Gastroesophageal sphincter (tissue), 4 donors: ENCODE measurements around the gene CFAP58. TPM values are rescaled to one million over a fixed set of nuclear protein-coding genes. Genes with fewer than 3 reads are reported as not detected.

Source experiments
- ATAC-seq: fragments of 150-250 bp; one replicate; pipeline ENCODE4 v1.9.1; 2016; ENCODE audit warnings: mild to moderate bottlenecking, moderate library complexity
- H3K27ac ChIP-seq, 4 donors: fragments of 200-600 bp; sonication (generic) in 3 of 4; 1 replicate in 3 of 4; 2 replicates in 1 of 4; pipeline ENCODE4 v1.5.1; 2016 to 2019
- H3K27me3 ChIP-seq: fragments of 200-600 bp; sonication (generic); one replicate; pipeline ENCODE4 v1.5.1; 2019
- H3K36me3 ChIP-seq, 2 donors: fragments of 200-600 bp; sonication (generic); one replicate each; pipeline ENCODE4 v1.5.1; 2019; ENCODE audit warnings: control low read depth in 1 of 2
- H3K4me1 ChIP-seq, 3 donors: fragments of 200-600 bp; sonication (generic); 1 replicate in 2 of 3; 2 replicates in 1 of 3; pipeline ENCODE4 v1.5.1; 2016 to 2019; ENCODE audit warnings: control low read depth in 2 of 3
- H3K4me3 ChIP-seq, 2 donors: fragments of 200-600 bp; sonication (generic); one replicate each; pipeline ENCODE4 v1.5.1; 2019; ENCODE audit warnings: mild to moderate bottlenecking in 1 of 2, moderate library complexity in 1 of 2
- H3K9me3 ChIP-seq, 3 donors: fragments of 200-600 bp; sonication (generic); one replicate each; pipeline ENCODE4 v1.5.1; 2017 to 2019; ENCODE audit warnings: control low read depth in 2 of 3
- EP300 ChIP-seq: sonication (generic); formaldehyde crosslinking; IDR thresholded peaks from one replicate; pipeline ENCODE4 v1.6.1; 2017; ENCODE audit warnings: antibody characterized with exemption, mild to moderate bottlenecking
- POLR2A ChIP-seq, 2 donors: fragments of 450-650 bp; IDR thresholded peaks; one replicate each; pipeline ENCODE4 v1.6.1; 2017; ENCODE audit warnings: antibody characterized with exemption in 2 of 2, mild to moderate bottlenecking in 2 of 2, moderate library complexity in 1 of 2
- POLR2AphosphoS5 ChIP-seq: sonication (generic); formaldehyde crosslinking; IDR thresholded peaks from one replicate; pipeline ENCODE4 v1.6.1; 2017; ENCODE audit warnings: antibody characterized with exemption
- WGBS, 2 donors: methylation state at CpG; one replicate each; pipeline ENCODE4 v1.1.5; 2018; ENCODE audit warnings: low coverage in 1 of 2; 5-methylcytosine and 5-hydroxymethylcytosine counted together
- total RNA-seq, 4 donors: library from RNA; depleted of rRNA; stranded (reverse); fragments of >200 nt; gene quantifications; one replicate each; pipeline ENCODE4 v1.1.0, GENCODE V29; 2016
- TF ChIP-seq, protein P1 (sequence below), 4 experiments: fragments of 200-600 bp in 2 of 4; fragments of 450-650 bp in 2 of 4; sonication (generic) in 1 of 4; IDR thresholded peaks; one replicate each; pipeline ENCODE4 v1.5.1; 2017 to 2019; ENCODE audit warnings: antibody characterized with exemption in 4 of 4, mild to moderate bottlenecking in 2 of 4, moderate library complexity in 2 of 4

Gene CFAP58
- total RNA-seq, 4 donors from 2014 or later: 0.27 to 1.6 (median 1.3) TPM

DNA sequence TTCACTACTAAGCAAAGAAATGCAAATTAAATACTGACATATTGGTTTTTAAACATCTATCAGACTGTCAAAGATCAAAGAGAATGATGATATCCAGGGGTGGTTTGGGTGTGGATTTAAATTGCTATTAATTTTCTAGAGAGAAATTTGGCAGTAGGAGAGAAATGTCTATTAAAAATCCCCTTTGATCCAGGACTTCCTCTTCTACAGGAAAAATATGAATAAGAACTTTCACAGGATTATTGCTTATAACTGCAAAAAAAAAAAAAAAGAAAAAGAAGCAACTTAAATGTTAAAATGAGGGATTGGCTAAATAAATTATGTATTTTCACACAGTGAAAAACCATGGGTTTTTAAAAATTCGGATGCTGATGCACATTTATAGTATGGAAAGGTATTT, 21.0 kb downstream of the CFAP58 start:
- no peaks in the 10 kb centered on the region for H3K36me3 ChIP-seq
- no peak overlapping the region for H3K27ac ChIP-seq
- ATAC-seq: no peak
- H3K4me1 ChIP-seq: no peaks in the 10 kb centered on the region
- H3K4me3 ChIP-seq: no peak overlapping the region
- H3K9me3 ChIP-seq: peaks cover 0 to 15% (median 0%) of the 10 kb centered on the region in 3 donors
- no peaks in the 10 kb centered on the region for H3K27me3 ChIP-seq
- TF ChIP-seq, protein P1, sequence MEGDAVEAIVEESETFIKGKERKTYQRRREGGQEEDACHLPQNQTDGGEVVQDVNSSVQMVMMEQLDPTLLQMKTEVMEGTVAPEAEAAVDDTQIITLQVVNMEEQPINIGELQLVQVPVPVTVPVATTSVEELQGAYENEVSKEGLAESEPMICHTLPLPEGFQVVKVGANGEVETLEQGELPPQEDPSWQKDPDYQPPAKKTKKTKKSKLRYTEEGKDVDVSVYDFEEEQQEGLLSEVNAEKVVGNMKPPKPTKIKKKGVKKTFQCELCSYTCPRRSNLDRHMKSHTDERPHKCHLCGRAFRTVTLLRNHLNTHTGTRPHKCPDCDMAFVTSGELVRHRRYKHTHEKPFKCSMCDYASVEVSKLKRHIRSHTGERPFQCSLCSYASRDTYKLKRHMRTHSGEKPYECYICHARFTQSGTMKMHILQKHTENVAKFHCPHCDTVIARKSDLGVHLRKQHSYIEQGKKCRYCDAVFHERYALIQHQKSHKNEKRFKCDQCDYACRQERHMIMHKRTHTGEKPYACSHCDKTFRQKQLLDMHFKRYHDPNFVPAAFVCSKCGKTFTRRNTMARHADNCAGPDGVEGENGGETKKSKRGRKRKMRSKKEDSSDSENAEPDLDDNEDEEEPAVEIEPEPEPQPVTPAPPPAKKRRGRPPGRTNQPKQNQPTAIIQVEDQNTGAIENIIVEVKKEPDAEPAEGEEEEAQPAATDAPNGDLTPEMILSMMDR (IDR thresholded peaks at IDR 0.05): no peak
- TF ChIP-seq POLR2AphosphoS5 (no peak), EP300 (no peak), POLR2A (IDR thresholded peaks at IDR 0.05) (no peak)
- whole genome bisulfite sequencing, 2 donors: 53 to 90% methylated on average over 1 of the region's 1 CpG

DNA sequence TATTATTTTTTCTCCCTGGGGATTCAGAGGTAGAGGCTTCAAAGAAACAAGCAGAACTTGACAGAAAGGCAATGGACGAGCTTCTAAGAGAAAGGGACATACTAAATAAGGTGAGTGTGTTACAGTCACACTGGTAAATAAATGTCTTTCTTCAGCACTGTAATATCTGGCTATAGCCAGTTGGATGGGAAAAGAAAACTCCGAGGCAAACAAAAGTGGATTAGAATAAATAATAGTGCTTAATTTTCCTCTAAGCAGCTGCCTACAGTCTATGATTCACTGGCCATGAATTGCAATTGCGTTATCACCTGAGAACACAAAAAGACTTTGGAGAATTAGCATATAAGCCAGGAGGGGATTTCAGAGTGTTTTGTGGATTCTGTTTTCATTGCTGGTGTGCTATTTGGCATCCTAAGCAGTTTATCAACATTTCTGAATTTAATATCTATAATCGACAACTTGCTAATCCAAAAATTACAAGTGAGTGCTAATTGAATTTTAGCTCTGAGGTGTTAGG, 23.2 kb downstream of the CFAP58 start:
- ATAC-seq: no peak
- H3K4me3 ChIP-seq: no peak overlapping the region
- TF ChIP-seq EP300 (no peak), POLR2AphosphoS5 (no peak), POLR2A (IDR thresholded peaks at IDR 0.05) (no peak)
- TF ChIP-seq, protein P1 (IDR thresholded peaks at IDR 0.05): no peak
- WGBS, 2 donors: 73 to 80% methylated on average over 4 of the region's 4 CpGs
- no peaks in the 10 kb centered on the region for H3K4me1 ChIP-seq
- H3K27ac ChIP-seq: no peak overlapping the region
- no peaks in the 10 kb centered on the region for H3K36me3 ChIP-seq
- no peaks in the 10 kb centered on the region for H3K27me3 ChIP-seq
- peaks cover 0 to 5% (median 0%) of the 10 kb centered on the region in 3 donors for H3K9me3 ChIP-seq

DNA sequence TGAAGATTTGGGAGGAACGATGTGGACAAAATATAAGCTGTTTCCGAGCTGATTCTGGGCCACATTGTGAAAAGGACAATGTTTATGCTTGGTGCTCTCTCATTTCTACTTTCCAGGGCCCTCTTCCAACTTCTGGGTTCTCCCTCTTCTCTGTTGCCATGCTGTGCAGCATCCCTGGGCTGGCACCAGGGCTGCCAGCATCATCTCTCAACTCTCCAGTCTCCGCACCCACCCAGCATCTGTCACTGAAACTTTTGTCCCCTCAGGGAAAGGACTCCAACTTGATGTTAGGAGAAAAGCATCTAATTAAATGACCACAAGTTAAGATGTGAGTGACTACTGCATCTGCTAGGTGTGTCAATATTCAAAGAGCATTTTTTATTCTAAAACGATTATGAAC, 26.7 kb downstream of the CFAP58 start:
- no peak for ATAC-seq
- Histone ChIP-seq H3K36me3 (no peaks in the 10 kb centered on the region), H3K27me3 (no peaks in the 10 kb centered on the region), H3K27ac (no peak overlapping the region), H3K4me1 (no peaks in the 10 kb centered on the region), H3K9me3 (no peaks in the 10 kb centered on the region), H3K4me3 (no peak overlapping the region)
- TF ChIP-seq POLR2A (IDR thresholded peaks at IDR 0.05): no peak
- TF ChIP-seq, protein P1 (IDR thresholded peaks at IDR 0.05): no peak
- TF ChIP-seq EP300: no peak
- no peak for TF ChIP-seq POLR2AphosphoS5
- WGBS, 2 donors: 83 to 91% methylated on average over 2 to 4 of the region's 4 CpGs

DNA sequence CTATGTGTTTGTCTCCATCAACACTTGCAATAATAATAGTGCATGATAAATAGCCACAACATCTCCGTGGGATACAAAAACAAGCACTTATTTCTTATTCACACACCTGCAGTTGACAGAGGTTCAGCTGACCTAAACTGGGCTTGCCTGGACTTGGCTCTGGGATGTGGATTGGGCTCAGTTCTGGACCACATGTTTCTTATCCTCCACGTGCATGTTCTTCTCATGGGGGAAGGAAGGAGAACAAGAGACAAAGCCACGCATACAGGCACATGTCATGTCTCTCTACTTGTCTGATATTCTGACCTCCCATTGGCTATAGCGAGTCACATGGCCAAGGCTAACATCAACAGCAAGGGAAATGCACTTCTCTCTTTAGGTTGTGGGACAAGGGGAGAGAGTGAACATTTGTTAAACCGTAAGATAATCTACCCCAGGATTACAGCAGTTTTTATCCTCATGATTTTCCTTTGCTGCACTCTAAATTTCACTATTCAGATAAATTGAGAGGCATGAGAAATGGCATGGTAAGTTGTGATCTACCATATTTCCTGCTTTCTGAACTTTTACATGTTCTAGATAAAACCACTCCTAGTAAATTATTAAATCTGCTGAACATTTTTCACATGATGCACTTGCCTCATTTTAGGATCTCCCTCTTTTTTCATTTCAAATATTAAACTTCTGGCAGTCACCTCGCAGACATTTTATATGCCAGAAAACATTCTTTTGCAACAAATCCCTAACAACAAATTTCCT, 33.7 kb downstream of the CFAP58 start:
- Histone ChIP-seq H3K9me3 (no peaks in the 10 kb centered on the region), H3K36me3 (no peaks in the 10 kb centered on the region), H3K27me3 (no peaks in the 10 kb centered on the region), H3K27ac (no peak overlapping the region), H3K4me3 (no peak overlapping the region), H3K4me1 (no peaks in the 10 kb centered on the region)
- ATAC-seq: no peak
- TF ChIP-seq POLR2A (IDR thresholded peaks at IDR 0.05) (no peak), EP300 (no peak), POLR2AphosphoS5 (no peak)
- TF ChIP-seq, protein P1 (IDR thresholded peaks at IDR 0.05): no peak
- 64 to 78% methylated on average over 4 to 6 of the region's 6 CpGs for WGBS, 2 donors

DNA sequence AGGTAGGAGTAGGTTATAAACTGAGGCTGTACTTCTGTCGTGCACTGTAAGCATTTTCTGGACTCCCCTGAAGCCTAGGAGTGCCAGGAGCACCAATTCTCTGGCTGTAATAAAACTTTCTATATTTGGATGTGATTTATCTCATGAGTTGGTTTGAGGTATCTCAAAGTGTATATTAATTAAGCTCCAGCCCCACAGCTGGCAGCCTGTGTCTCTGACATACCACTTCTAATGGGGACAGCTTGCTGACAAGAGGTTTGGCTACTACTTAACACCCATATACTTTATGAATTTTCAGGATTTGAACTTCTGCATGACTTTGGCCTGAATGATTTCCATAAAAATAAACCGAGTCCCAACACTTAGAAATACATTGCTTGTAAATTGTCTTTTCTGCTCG, 35.2 kb downstream of the CFAP58 start:
- TF ChIP-seq, protein P1 (IDR thresholded peaks at IDR 0.05): no peak
- TF ChIP-seq POLR2AphosphoS5 (no peak), POLR2A (IDR thresholded peaks at IDR 0.05) (no peak), EP300 (no peak)
- H3K4me1 ChIP-seq: no peaks in the 10 kb centered on the region
- 42% methylated on average over 3 of the region's 3 CpGs; no CpG with 5 or more reads in 1 of the 2 donors for WGBS, 2 donors
- H3K36me3 ChIP-seq: no peaks in the 10 kb centered on the region
- no peak overlapping the region for H3K4me3 ChIP-seq
- ATAC-seq: no peak
- H3K27ac ChIP-seq: no peak overlapping the region
- H3K9me3 ChIP-seq: no peaks in the 10 kb centered on the region
- no peaks in the 10 kb centered on the region for H3K27me3 ChIP-seq
